Neural cell (in vitro differentiated cells): ENCODE measurements around the gene SPEF1. TPM values are rescaled to one million over a fixed set of nuclear protein-coding genes. Genes with fewer than 3 reads are reported as not detected.

ENCODE experiments used
- H2AFZ ChIP-seq: fragments of 200-600, 300-800 bp; sonication (generic), shearing (Covaris generic); 2 replicates; pipeline ENCODE4 v1.6.0; 2014; ENCODE audit warnings: low read depth, mild to moderate bottlenecking, antibody characterized with exemption, low read length, moderate library complexity
- H3F3A ChIP-seq: fragments of 200-600 bp; shearing (Covaris generic); 2 replicates; pipeline ENCODE4 v1.6.1; 2016; ENCODE audit warnings: mild to moderate bottlenecking, moderate library complexity, mixed read lengths, antibody characterized with exemption, low read length; ENCODE audit not compliant: insufficient read depth, poor library complexity, severe bottlenecking
- H3K27ac ChIP-seq: fragments of 200-600, 300-800 bp; sonication (generic), shearing (Covaris generic); 2 replicates; pipeline ENCODE4 v1.5.1; 2014; ENCODE audit warnings: mild to moderate bottlenecking, low read length, moderate library complexity
- H3K27me3 ChIP-seq: fragments of 300-800, 200-600 bp; sonication (generic), shearing (Covaris generic); 2 replicates; pipeline ENCODE4 v1.6.0; 2014; ENCODE audit warnings: mild to moderate bottlenecking, low read depth, low read length, moderate library complexity; ENCODE audit not compliant: insufficient read depth
- H3K36me3 ChIP-seq: fragments of 300-800, 200-600 bp; sonication (generic), shearing (Covaris generic); 2 replicates; pipeline ENCODE4 v1.5.1; 2014; ENCODE audit warnings: mild to moderate bottlenecking, antibody characterized with exemption, low read length, moderate library complexity; ENCODE audit not compliant: insufficient read depth
- H3K4me2 ChIP-seq: fragments of 300-800, 200-600 bp; sonication (generic), shearing (Covaris generic); 2 replicates; pipeline ENCODE4 v1.6.0; 2014; ENCODE audit warnings: mild to moderate bottlenecking, low read length
- H3K4me3 ChIP-seq: fragments of 300-800, 200-600 bp; sonication (generic), shearing (Covaris generic); 2 replicates; pipeline ENCODE4 v1.5.1; 2014; ENCODE audit warnings: mild to moderate bottlenecking, low read length, moderate library complexity
- H3K79me2 ChIP-seq: fragments of 200-600 bp; shearing (Covaris generic); replicated peaks from 2 replicates; pipeline ENCODE4 v1.6.0; 2014; ENCODE audit warnings: mild to moderate bottlenecking, low read length, moderate library complexity; ENCODE audit not compliant: insufficient read depth
- H3K9ac ChIP-seq: fragments of 300-800, 200-600 bp; sonication (generic), shearing (Covaris generic); 2 replicates; pipeline ENCODE4 v1.6.1; 2016; ENCODE audit warnings: mild to moderate bottlenecking, low read length, mixed read lengths
- H3K9me2 ChIP-seq: fragments of 200-600 bp; shearing (Covaris generic); 2 replicates; pipeline ENCODE4 v1.6.1; 2016; ENCODE audit warnings: mild to moderate bottlenecking, low read length, mixed read lengths; ENCODE audit not compliant: insufficient read depth
- H3K9me3 ChIP-seq: fragments of 200-600, 300-800 bp; sonication (generic), shearing (Covaris generic); 2 replicates; pipeline ENCODE4 v1.6.1; 2016; ENCODE audit warnings: mild to moderate bottlenecking, mixed run types, low read length, moderate library complexity, mixed read lengths
- H4K20me1 ChIP-seq: fragments of 200-600 bp; shearing (Covaris generic); 2 replicates; pipeline ENCODE4 v1.6.1; 2016; ENCODE audit warnings: mild to moderate bottlenecking, mixed run types; ENCODE audit not compliant: insufficient read depth
- CTCF ChIP-seq: fragments of 450-650 bp; IDR thresholded peaks from 2 replicates; pipeline ENCODE4 v1.5.1; 2014; ENCODE audit warnings: antibody characterized with exemption, mild to moderate bottlenecking, moderate library complexity; ENCODE audit not compliant: poor library complexity, severe bottlenecking
- EP300 ChIP-seq: fragments of 450-650 bp; conservative IDR thresholded peaks from 2 replicates; pipeline ENCODE4 v1.6.1; 2014; ENCODE audit warnings: antibody characterized with exemption, mild to moderate bottlenecking, moderate library complexity; ENCODE audit not compliant: poor library complexity, severe bottlenecking
- EZH2 ChIP-seq: fragments of 200-600, 300-800 bp; shearing (Covaris generic), sonication (generic); IDR thresholded peaks from 2 replicates; pipeline ENCODE4 v1.6.1; 2014; ENCODE audit warnings: antibody characterized with exemption, low read length, borderline replicate concordance, mild to moderate bottlenecking; ENCODE audit not compliant: insufficient read depth, poor library complexity, severe bottlenecking
- MXI1 ChIP-seq: fragments of 450-650 bp; conservative IDR thresholded peaks from 2 replicates; pipeline ENCODE4 v1.6.1; 2014; ENCODE audit warnings: antibody characterized with exemption, mild to moderate bottlenecking; ENCODE audit not compliant: poor library complexity, severe bottlenecking
- POLR2AphosphoS5 ChIP-seq: IDR thresholded peaks from 2 replicates; pipeline ENCODE4 v1.6.1; 2012
- SMC3 ChIP-seq: fragments of 450-650 bp; conservative IDR thresholded peaks from 2 replicates; pipeline ENCODE4 v1.6.1; 2014; ENCODE audit warnings: antibody characterized with exemption, mild to moderate bottlenecking, moderate library complexity; ENCODE audit not compliant: poor library complexity
- TAF1 ChIP-seq: IDR thresholded peaks from 2 replicates; pipeline ENCODE4 v1.6.1; 2012; ENCODE audit warnings: low read depth
- polyA plus RNA-seq: library from polyadenylated mRNA; depleted of rRNA; stranded (reverse); fragments of >200 nt; gene quantifications from 2 replicates; pipeline ENCODE4 v1.2.3, GENCODE V29; 2014
- TF ChIP-seq, protein P1 (sequence below): IDR thresholded peaks from 2 replicates; pipeline ENCODE4 v1.6.1; 2012; ENCODE audit warnings: borderline replicate concordance

Gene SPEF1
- polyA plus RNA-seq, 1 donor from 2014 or later, result 0.58 TPM

DNA sequence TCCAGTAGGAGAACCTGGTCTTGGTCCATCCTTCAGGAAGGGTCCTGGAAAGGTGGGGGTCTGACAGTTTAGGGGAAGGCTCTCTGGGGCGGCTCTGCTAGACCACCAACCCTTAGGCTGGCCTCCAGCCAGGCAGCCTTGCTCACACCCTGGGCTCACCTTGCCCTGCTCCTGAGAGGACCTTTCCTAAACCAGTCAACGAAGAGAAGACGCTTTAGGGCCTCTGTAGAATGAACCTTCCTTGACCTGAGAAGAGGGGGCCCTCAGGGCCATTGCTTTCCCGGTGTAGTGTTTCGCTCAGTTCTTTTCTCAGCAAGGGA is 15.9 kb upstream of the SPEF1 start:
- Histone ChIP-seq H3K79me2 (no peaks in the 10 kb centered on the region), H3K27me3 (no peaks in the 10 kb centered on the region), H2AFZ (no peak overlapping the region), H3K36me3 (no peaks in the 10 kb centered on the region), H3K4me3 (no peak overlapping the region), H4K20me1 (no peaks in the 10 kb centered on the region), H3K27ac (no peak overlapping the region), H3K9ac (no peak overlapping the region), H3K4me2 (no peak overlapping the region), H3K9me2 (no peaks in the 10 kb centered on the region), H3F3A (no peaks in the 10 kb centered on the region), H3K9me3 (no peaks in the 10 kb centered on the region)
- no peak for TF ChIP-seq CTCF
- TF ChIP-seq SMC3, result no peak
- no peak for TF ChIP-seq EP300
- TF ChIP-seq EZH2, result no peak
- TF ChIP-seq POLR2AphosphoS5, result no peak
- TF ChIP-seq, protein P1, sequence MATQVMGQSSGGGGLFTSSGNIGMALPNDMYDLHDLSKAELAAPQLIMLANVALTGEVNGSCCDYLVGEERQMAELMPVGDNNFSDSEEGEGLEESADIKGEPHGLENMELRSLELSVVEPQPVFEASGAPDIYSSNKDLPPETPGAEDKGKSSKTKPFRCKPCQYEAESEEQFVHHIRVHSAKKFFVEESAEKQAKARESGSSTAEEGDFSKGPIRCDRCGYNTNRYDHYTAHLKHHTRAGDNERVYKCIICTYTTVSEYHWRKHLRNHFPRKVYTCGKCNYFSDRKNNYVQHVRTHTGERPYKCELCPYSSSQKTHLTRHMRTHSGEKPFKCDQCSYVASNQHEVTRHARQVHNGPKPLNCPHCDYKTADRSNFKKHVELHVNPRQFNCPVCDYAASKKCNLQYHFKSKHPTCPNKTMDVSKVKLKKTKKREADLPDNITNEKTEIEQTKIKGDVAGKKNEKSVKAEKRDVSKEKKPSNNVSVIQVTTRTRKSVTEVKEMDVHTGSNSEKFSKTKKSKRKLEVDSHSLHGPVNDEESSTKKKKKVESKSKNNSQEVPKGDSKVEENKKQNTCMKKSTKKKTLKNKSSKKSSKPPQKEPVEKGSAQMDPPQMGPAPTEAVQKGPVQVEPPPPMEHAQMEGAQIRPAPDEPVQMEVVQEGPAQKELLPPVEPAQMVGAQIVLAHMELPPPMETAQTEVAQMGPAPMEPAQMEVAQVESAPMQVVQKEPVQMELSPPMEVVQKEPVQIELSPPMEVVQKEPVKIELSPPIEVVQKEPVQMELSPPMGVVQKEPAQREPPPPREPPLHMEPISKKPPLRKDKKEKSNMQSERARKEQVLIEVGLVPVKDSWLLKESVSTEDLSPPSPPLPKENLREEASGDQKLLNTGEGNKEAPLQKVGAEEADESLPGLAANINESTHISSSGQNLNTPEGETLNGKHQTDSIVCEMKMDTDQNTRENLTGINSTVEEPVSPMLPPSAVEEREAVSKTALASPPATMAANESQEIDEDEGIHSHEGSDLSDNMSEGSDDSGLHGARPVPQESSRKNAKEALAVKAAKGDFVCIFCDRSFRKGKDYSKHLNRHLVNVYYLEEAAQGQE, result no peak
- no peak for TF ChIP-seq TAF1

- no peaks in the 10 kb centered on the region for H3K79me2 ChIP-seq
- H3K9me3 ChIP-seq, result no peaks in the 10 kb centered on the region
- TF ChIP-seq EZH2 (no peak), POLR2AphosphoS5 (no peak), MXI1 (no peak)
- no peaks in the 10 kb centered on the region for H3K36me3 ChIP-seq
- H3F3A ChIP-seq, result no peaks in the 10 kb centered on the region
- no peaks in the 10 kb centered on the region for H4K20me1 ChIP-seq
- H3K4me3 ChIP-seq, result peak overlapping the region; percentile 79
- no peaks in the 10 kb centered on the region for H3K9me2 ChIP-seq
- H3K4me2 ChIP-seq, result no peak overlapping the region
- H3K27ac ChIP-seq, result no peak overlapping the region
- H2AFZ ChIP-seq, result no peak overlapping the region
- no peak overlapping the region for H3K9ac ChIP-seq
- no peaks in the 10 kb centered on the region for H3K27me3 ChIP-seq
These were observed 15.4 kb upstream of the SPEF1 start for GRCh38 chr20:3796477-3797225.
